NCI-H2107 treated with DMSO at 0.1 percent for 48 hours (cell line): ENCODE results near the gene TNFRSF9.
"Not testable (repeated sequence)": the region's sequence is repeated elsewhere in the genome, so short reads cannot be mapped to it uniquely, and the experiment has no call there.

Experiments
- DNase-seq: peaks from one replicate; lab custom pipeline; 2025; ENCODE audit not compliant: unreplicated experiment; lab: John Stamatoyannopoulos, UW

TNFRSF9 gene

GRCh38 chr1:7940745-7941436 lies at the start of gene TNFRSF9:
Gene TNFRSF9 (minus strand): TSS chr1:7940839. CDS start chr1:7939994, 845 bp downstream.
- no peak for DNase-seq

GRCh38 chr1:7989762-7990428 lies 49.3 kb upstream of the TNFRSF9 start:
- DNase-seq = no peak

- no peak for DNase-seq
Measured at GRCh38 chr1:7988576-7988975, 47.9 kb upstream of the TNFRSF9 start.

GRCh38 chr1:7987528-7987927 lies 46.9 kb upstream of the TNFRSF9 start:
- no peak for DNase-seq

- no peak for DNase-seq
Measured at GRCh38 chr1:7985851-7986612, 45.4 kb upstream of the TNFRSF9 start.

- DNase-seq = no peak
Measured at GRCh38 chr1:7984811-7985210, 44.2 kb upstream of the TNFRSF9 start.

GRCh38 chr1:7983086-7983778 lies 42.6 kb upstream of the TNFRSF9 start:
- DNase-seq = no peak

GRCh38 chr1:7980984-7981383 lies 40.3 kb upstream of the TNFRSF9 start:
- DNase-seq = no peak

- DNase-seq = no peak
Measured at GRCh38 chr1:7975212-7975865, 34.7 kb upstream of the TNFRSF9 start.

GRCh38 chr1:7973086-7973485 lies 32.4 kb upstream of the TNFRSF9 start:
- DNase-seq = no peak

GRCh38 chr1:7972285-7972684 lies 31.6 kb upstream of the TNFRSF9 start:
- no peak for DNase-seq

GRCh38 chr1:7971024-7971423 lies 30.4 kb upstream of the TNFRSF9 start:
- DNase-seq = no peak

- DNase-seq = no peak
Measured at GRCh38 chr1:7970246-7970645, 29.6 kb upstream of the TNFRSF9 start.

- DNase-seq = no peak
Measured at GRCh38 chr1:7967651-7968050, 27.0 kb upstream of the TNFRSF9 start.

- no peak for DNase-seq
Measured at GRCh38 chr1:7967196-7967595, 26.6 kb upstream of the TNFRSF9 start.

- DNase-seq = no peak
Measured at GRCh38 chr1:7964476-7964875, 23.8 kb upstream of the TNFRSF9 start.

- not testable (repeated sequence) for DNase-seq
Measured at GRCh38 chr1:7963841-7964240, 23.2 kb upstream of the TNFRSF9 start.

GRCh38 chr1:7963378-7963730 lies 22.7 kb upstream of the TNFRSF9 start:
- DNase-seq = not testable (repeated sequence)

- DNase-seq = no peak
Measured at GRCh38 chr1:7962636-7963377, 22.2 kb upstream of the TNFRSF9 start.

GRCh38 chr1:7962014-7962335 lies 21.3 kb upstream of the TNFRSF9 start:
- no peak for DNase-seq
